Skin of body (tissue), 2 donors: ENCODE measurements around the gene TSPO2. TPM values are rescaled to one million over a fixed set of nuclear protein-coding genes. Genes with fewer than 3 reads are reported as not detected.

ENCODE experiments used
- DNase-seq: peaks from one replicate; lab custom pipeline; 2025; lab: John Stamatoyannopoulos, UW
- total RNA-seq: library from RNA; depleted of rRNA; stranded (reverse); fragments of >200 nt; gene quantifications from one replicate; pipeline ENCODE4 v1.2.3, GENCODE V29; 2014

The TSPO2 gene
- total RNA-seq, 1 donor from 2014 or later: 0.79 TPM

- no peak for DNase-seq
These were observed 32.6 kb downstream of the TSPO2 start for GRCh38 chr6:41074692-41075436.

- no peak for DNase-seq
These were observed 33.7 kb downstream of the TSPO2 start for GRCh38 chr6:41075651-41076626.

- no peak for DNase-seq
These were observed 35.3 kb downstream of the TSPO2 start for GRCh38 chr6:41077536-41077935.

- no peak for DNase-seq
These were observed 35.8 kb downstream of the TSPO2 start for GRCh38 chr6:41078101-41078500.

GRCh38 chr6:41079080-41079479, 36.8 kb downstream of the TSPO2 start:
- DNase-seq: no peak

- DNase-seq: no peak
These were observed 38.4 kb downstream of the TSPO2 start for GRCh38 chr6:41080621-41081020.

- no peak for DNase-seq
These were observed 40.8 kb downstream of the TSPO2 start for GRCh38 chr6:41083072-41083471.

GRCh38 chr6:41085182-41085581, 42.9 kb downstream of the TSPO2 start:
- no peak for DNase-seq

GRCh38 chr6:41088451-41088850, 46.2 kb downstream of the TSPO2 start:
- DNase-seq: no peak

- no peak for DNase-seq
These were observed 48.8 kb downstream of the TSPO2 start for GRCh38 chr6:41090841-41091761.

GRCh38 chr6:41092421-41093140, 50.3 kb downstream of the TSPO2 start:
- DNase-seq: no peak

GRCh38 chr6:41093729-41094128, 51.5 kb downstream of the TSPO2 start:
- no peak for DNase-seq

Other genes with a start within 250 kb of the TSPO2 start
- 0.30 TPM for gene UNC5CL, start 3.2 kb upstream of the TSPO2 start, total RNA-seq
- gene APOBEC2, start 10.7 kb downstream of the TSPO2 start, total RNA-seq: 60.6 TPM
- 12.1 TPM for gene OARD1, start 29.9 kb downstream of the TSPO2 start, total RNA-seq
- 27.0 TPM for gene NFYA, start 30.5 kb downstream of the TSPO2 start, total RNA-seq
- gene TREML1, start 111.9 kb downstream of the TSPO2 start, total RNA-seq: 0.49 TPM
- gene TREM2, start 120.6 kb downstream of the TSPO2 start, total RNA-seq: 0.59 TPM
- 0.39 TPM for gene TREML2, start 158.7 kb downstream of the TSPO2 start, total RNA-seq
- gene TREML4, start 185.9 kb downstream of the TSPO2 start, total RNA-seq: not detected
- 1.6 TPM for gene TREM1, start 244.2 kb downstream of the TSPO2 start, total RNA-seq